Dermis lymphatic vessel endothelial cell (primary cell): ENCODE measurements around the gene CPEB4. TPM values are rescaled to one million over a fixed set of nuclear protein-coding genes. Genes with fewer than 3 reads are reported as not detected.

Experiments
- total RNA-seq: library from RNA; depleted of rRNA; stranded (reverse); fragments of >200 nt; gene quantifications from 2 replicates; pipeline ENCODE4 v1.2.1, GENCODE V29; 2014

The CPEB4 gene
- 18.3 and 20.4 TPM in 2 replicates for total RNA-seq

GRCh38 chr5:173887610-173888472, at the start of gene CPEB4:
Gene CPEB4, plus strand, starts transcription at chr5:173888349. Its CDS starts 1,385 bp downstream, at chr5:173889734.

DNA sequence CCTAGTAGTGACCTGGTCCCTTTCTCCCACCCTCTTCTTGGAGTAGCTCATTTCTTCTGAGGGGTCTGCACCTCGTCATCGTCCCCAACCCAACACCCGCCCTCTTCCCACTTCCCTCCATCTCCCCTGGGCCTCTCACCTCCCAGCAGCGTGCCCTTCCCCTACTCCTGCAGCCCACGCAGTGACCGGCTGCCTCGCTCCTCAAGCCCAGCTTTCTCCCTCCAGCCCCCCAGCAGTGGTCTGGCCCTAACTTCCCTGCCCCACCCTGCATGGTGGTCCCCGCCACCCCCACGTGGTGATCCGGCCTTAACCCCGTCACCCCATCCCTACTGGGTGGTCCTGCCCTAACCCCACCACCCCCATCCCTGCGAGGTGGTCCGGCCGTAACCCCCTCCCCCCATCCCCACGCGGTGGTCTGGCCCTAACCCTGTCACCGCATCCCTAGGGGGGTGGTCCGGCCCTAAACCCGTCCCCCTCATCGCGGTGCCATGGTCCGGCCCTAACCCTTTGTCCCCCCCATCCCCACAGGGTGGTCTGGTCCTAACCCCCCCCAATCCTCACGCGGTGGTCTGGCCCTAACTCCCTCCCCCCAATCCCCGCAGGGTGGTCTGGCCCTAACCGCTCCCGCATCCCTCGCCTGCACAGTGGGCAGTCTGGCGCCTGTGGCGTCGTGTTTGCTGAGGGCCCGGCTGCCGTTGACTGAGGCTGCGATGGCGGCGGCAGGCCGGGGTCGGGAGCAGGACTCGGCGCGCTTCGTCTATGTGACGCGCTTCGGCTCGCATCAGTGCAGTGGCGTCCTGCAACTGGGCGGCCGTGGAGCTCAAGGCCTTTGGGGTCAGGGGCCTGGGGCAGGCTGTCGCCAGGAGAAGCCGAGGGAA, 100.6 kb downstream of the CPEB4 start, which contains the start of gene C5orf47:
Gene C5orf47 (plus strand): TSS at position 617 of the 878 bp plus-strand sequence. CDS start 94 bp downstream, at position 711.

Other genes with a start within 250 kb of the CPEB4 start
- gene C5orf47, start 100.8 kb downstream of the CPEB4 start, total RNA-seq: not detected in 2 replicates
- gene NSG2, start 157.4 kb downstream of the CPEB4 start, total RNA-seq: not detected in 2 replicates